ENCODE measurements around the gene GPC6. TPM values are rescaled to one million over a fixed set of nuclear protein-coding genes. Genes with fewer than 3 reads are reported as not detected.

GPC6 gene
- total and polyA plus RNA-seq, 2 donors (not counting 1 experiment from before 2014, with no cell fraction given), result not detected

GRCh38 chr13:93455861-93456260, 229.3 kb downstream of the GPC6 start:
- H2AFZ ChIP-seq (ENCODE audit: insufficient read depth, low read depth, low read length, poor library complexity, severe bottlenecking), result no peak overlapping the region
- no peak overlapping the region for H3K27ac ChIP-seq (ENCODE audit: low read length in 2 of 2)
- H3K4me3 ChIP-seq (ENCODE audit: control extremely low read depth in 1 of 5, extremely low read depth in 1 of 5, insufficient read depth in 1 of 5, low read depth in 2 of 5, low read length in 4 of 5), result no peak overlapping the region
- H3K4me2 ChIP-seq (replicated peaks; ENCODE audit: low read depth, low read length, poor library complexity, severe bottlenecking), result no peak overlapping the region
- no peaks in the 10 kb centered on the region for H3K27me3 ChIP-seq (replicated peaks in 1 of 4; ENCODE audit: control extremely low read depth in 1 of 4, control insufficient read depth in 3 of 4, insufficient read depth in 4 of 4, low read length in 3 of 4)
- DNase-seq (no peak), ATAC-seq (ENCODE audit: low read depth) (no peak)
- intact Hi-C loops (cut with micrococcal nuclease), result no loop called here
- H3K9ac ChIP-seq (ENCODE audit: low read length), result no peak overlapping the region
- TF ChIP-seq EZH2 (IDR thresholded peaks at IDR 0.05; ENCODE audit: borderline replicate concordance, insufficient read depth, low read depth, low read length, poor library complexity, severe bottlenecking), result no peak
- TF ChIP-seq, protein P1, sequence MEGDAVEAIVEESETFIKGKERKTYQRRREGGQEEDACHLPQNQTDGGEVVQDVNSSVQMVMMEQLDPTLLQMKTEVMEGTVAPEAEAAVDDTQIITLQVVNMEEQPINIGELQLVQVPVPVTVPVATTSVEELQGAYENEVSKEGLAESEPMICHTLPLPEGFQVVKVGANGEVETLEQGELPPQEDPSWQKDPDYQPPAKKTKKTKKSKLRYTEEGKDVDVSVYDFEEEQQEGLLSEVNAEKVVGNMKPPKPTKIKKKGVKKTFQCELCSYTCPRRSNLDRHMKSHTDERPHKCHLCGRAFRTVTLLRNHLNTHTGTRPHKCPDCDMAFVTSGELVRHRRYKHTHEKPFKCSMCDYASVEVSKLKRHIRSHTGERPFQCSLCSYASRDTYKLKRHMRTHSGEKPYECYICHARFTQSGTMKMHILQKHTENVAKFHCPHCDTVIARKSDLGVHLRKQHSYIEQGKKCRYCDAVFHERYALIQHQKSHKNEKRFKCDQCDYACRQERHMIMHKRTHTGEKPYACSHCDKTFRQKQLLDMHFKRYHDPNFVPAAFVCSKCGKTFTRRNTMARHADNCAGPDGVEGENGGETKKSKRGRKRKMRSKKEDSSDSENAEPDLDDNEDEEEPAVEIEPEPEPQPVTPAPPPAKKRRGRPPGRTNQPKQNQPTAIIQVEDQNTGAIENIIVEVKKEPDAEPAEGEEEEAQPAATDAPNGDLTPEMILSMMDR (IDR thresholded peaks at IDR 0.05), result no peak
- H3K27me3 Mint-ChIP-seq, result no peaks in the 10 kb centered on the region
- H3K36me3 ChIP-seq (replicated peaks in 1 of 2; ENCODE audit: control extremely low read depth in 1 of 2, control insufficient read depth in 1 of 2, extremely low read depth in 1 of 2, insufficient read depth in 2 of 2, low read length in 1 of 2), result no peaks in the 10 kb centered on the region
- no peaks in the 10 kb centered on the region for H3K9me3 ChIP-seq (ENCODE audit: control extremely low read depth in 1 of 3, control insufficient read depth in 2 of 3, insufficient read depth in 1 of 3, low read length in 2 of 3)
- CTCF ChIA-PET, result no interaction called here
- POLR2A ChIA-PET, result no interaction called here
- no peaks in the 10 kb centered on the region for H3K79me2 ChIP-seq (ENCODE audit: control insufficient read depth, insufficient read depth, low read length)
- no peaks in the 10 kb centered on the region for H3K4me1 ChIP-seq (ENCODE audit: control insufficient read depth in 2 of 2, insufficient read depth in 2 of 2, low read length in 2 of 2)
- no peaks in the 10 kb centered on the region for H4K20me1 ChIP-seq (ENCODE audit: control insufficient read depth, insufficient read depth, low read length, poor library complexity, severe bottlenecking)
- H3K9me3 Mint-ChIP-seq (ENCODE audit: insufficient read depth), result peaks cover 3% of the 10 kb centered on the region
- no peak overlapping the region for H3K4me3 Mint-ChIP-seq
- H3K4me1 Mint-ChIP-seq, result no peaks in the 10 kb centered on the region
- WGBS (ENCODE audit: insufficient coverage), result no CpG with 5 or more reads among the region's 4 CpGs
- no peak overlapping the region for H3K27ac Mint-ChIP-seq

DNA sequence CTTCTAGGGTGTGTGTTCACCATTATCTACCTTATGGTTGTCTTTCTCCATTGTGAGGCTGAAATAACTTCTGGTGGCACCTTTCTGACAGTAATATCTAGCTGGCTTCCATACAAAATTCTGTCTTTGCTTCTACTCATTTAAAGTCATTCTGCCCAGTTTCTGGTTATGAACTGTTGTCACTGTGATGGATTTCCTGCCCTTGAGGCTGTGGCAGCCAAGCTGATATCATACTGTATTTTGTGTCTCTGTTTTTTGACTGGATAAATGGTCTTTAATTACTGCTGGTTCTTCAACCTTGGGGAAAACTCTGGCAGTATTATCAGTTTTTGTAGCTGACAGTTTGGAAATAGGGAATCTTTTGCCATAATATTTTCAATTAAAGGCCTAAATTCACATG, 233.4 kb downstream of the GPC6 start:
- ATAC-seq (ENCODE audit: low read depth) (no peak), DNase-seq (no peak)
- ChIA-PET POLR2A (no interaction called here), CTCF (no interaction called here)
- TF ChIP-seq, protein P1 (IDR thresholded peaks at IDR 0.05), result no peak
- no peak for TF ChIP-seq EZH2 (IDR thresholded peaks at IDR 0.05; ENCODE audit: borderline replicate concordance, insufficient read depth, low read depth, low read length, poor library complexity, severe bottlenecking)
- Histone ChIP-seq H3K9me3 (ENCODE audit: control extremely low read depth in 1 of 3, control insufficient read depth in 2 of 3, insufficient read depth in 1 of 3, low read length in 2 of 3) (no peaks in the 10 kb centered on the region), H4K20me1 (ENCODE audit: control insufficient read depth, insufficient read depth, low read length, poor library complexity, severe bottlenecking) (no peaks in the 10 kb centered on the region), H3K9ac (ENCODE audit: low read length) (no peak overlapping the region), H3K36me3 (replicated peaks in 1 of 2; ENCODE audit: control extremely low read depth in 1 of 2, control insufficient read depth in 1 of 2, extremely low read depth in 1 of 2, insufficient read depth in 2 of 2, low read length in 1 of 2) (no peaks in the 10 kb centered on the region), H3K4me2 (replicated peaks; ENCODE audit: low read depth, low read length, poor library complexity, severe bottlenecking) (no peak overlapping the region), H3K27ac (ENCODE audit: low read length in 2 of 2) (no peak overlapping the region), H3K27me3 (replicated peaks in 1 of 4; ENCODE audit: control extremely low read depth in 1 of 4, control insufficient read depth in 3 of 4, insufficient read depth in 4 of 4, low read length in 3 of 4) (no peaks in the 10 kb centered on the region), H3K4me1 (ENCODE audit: control insufficient read depth in 2 of 2, insufficient read depth in 2 of 2, low read length in 2 of 2) (no peaks in the 10 kb centered on the region), H2AFZ (ENCODE audit: insufficient read depth, low read depth, low read length, poor library complexity, severe bottlenecking) (no peak overlapping the region), H3K4me3 (ENCODE audit: control extremely low read depth in 1 of 5, extremely low read depth in 1 of 5, insufficient read depth in 1 of 5, low read depth in 2 of 5, low read length in 4 of 5) (no peak overlapping the region), H3K79me2 (ENCODE audit: control insufficient read depth, insufficient read depth, low read length) (no peaks in the 10 kb centered on the region)
- Mint-ChIP-seq H3K4me1 (no peaks in the 10 kb centered on the region), H3K9me3 (ENCODE audit: insufficient read depth) (peaks cover 3% of the 10 kb centered on the region), H3K27me3 (no peaks in the 10 kb centered on the region), H3K4me3 (no peak overlapping the region), H3K27ac (no peak overlapping the region)
- intact Hi-C loops (cut with micrococcal nuclease), result no loop called here

All from B cell (primary cell).